ENCODE results near the gene DPP3. TPM values are rescaled to one million over a fixed set of nuclear protein-coding genes. Genes with fewer than 3 reads are reported as not detected.
"Not testable (repeated sequence)": the region's sequence is repeated elsewhere in the genome, so short reads cannot be mapped to it uniquely, and the experiment has no call there.

Gene DPP3
- total and polyA plus RNA-seq, 4 experiments from 2014 or later, result 21.0 to 31.0 (median 25.9) TPM

- H3K9me3 ChIP-seq (ENCODE audit: control insufficient read depth in 1 of 2, low read length in 2 of 2); POLR2A ChIA-PET (ENCODE audit: partially characterized antibody); H3K27me3 Mint-ChIP-seq; DNase-seq; H3K27ac ChIP-seq (ENCODE audit: low read depth, low read length); H3K4me3 Mint-ChIP-seq; H3K9me3 Mint-ChIP-seq; intact Hi-C loops (cut with micrococcal nuclease); H3K36me3 ChIP-seq (ENCODE audit: insufficient read depth, low read length); CTCF ChIA-PET (ENCODE audit: partially characterized antibody); H3K4me3 ChIP-seq (ENCODE audit: low read length in 2 of 2); H3K27me3 ChIP-seq (ENCODE audit: insufficient read depth, low read length): not testable (repeated sequence)
- H3K4me1 Mint-ChIP-seq, result peaks cover 21 to 43% (median 30%) of the 10 kb centered on the region in 4 donors
- H3K4me1 ChIP-seq (ENCODE audit: insufficient read depth, low read length), result peaks cover 24% of the 10 kb centered on the region
- peak overlapping the region in 1 of 7 donors; percentile 65 for H3K27ac Mint-ChIP-seq
- peaks cover 33 to 48% of the 10 kb centered on the region in 2 donors for H3K36me3 Mint-ChIP-seq
Measured at GRCh38 chr11:66540598-66540997, 60.4 kb downstream of the DPP3 start.

- intact Hi-C loops (cut with micrococcal nuclease), result no loop called here
- no peaks in the 10 kb centered on the region for H3K27me3 ChIP-seq (ENCODE audit: insufficient read depth, low read length)
- H3K4me3 ChIP-seq (ENCODE audit: low read length in 2 of 2), result no peak overlapping the region
- Mint-ChIP-seq H3K4me3 (peak overlapping the region in 3 of 8 donors; percentile 46 to 55 (median 50)), H3K27me3 (no peaks in the 10 kb centered on the region), H3K36me3 (peaks cover 29 to 42% of the 10 kb centered on the region in 2 donors), H3K27ac (peak overlapping the region; percentile 42 to 94 (median 80)), H3K4me1 (peaks cover 22 to 51% (median 34%) of the 10 kb centered on the region in 4 donors), H3K9me3 (no peaks in the 10 kb centered on the region)
- H3K27ac ChIP-seq (ENCODE audit: low read depth, low read length), result no peak overlapping the region
- peaks cover 2% of the 10 kb centered on the region for H3K36me3 ChIP-seq (ENCODE audit: insufficient read depth, low read length)
- H3K4me1 ChIP-seq (ENCODE audit: insufficient read depth, low read length), result peaks cover 30% of the 10 kb centered on the region
- H3K9me3 ChIP-seq (ENCODE audit: control insufficient read depth in 1 of 2, low read length in 2 of 2), result no peaks in the 10 kb centered on the region
- POLR2A ChIA-PET (ENCODE audit: partially characterized antibody), result interaction anchor here (1.2 to 1.5 kb wide), 2 partner anchors 11 to 135 kb away, joined by 4 to 5 read pairs; partner anchors contain the start of gene RBM4B
- CTCF ChIA-PET (ENCODE audit: partially characterized antibody), result interaction anchor here (1.0 to 1.8 kb wide), 3 partner anchors 36 to 137 kb away, joined by 4 read pairs; partner anchors contain the start of gene RBM4B
- DNase-seq, result no peak
Measured at GRCh38 chr11:66541892-66542291, 61.7 kb downstream of the DPP3 start.

DNA sequence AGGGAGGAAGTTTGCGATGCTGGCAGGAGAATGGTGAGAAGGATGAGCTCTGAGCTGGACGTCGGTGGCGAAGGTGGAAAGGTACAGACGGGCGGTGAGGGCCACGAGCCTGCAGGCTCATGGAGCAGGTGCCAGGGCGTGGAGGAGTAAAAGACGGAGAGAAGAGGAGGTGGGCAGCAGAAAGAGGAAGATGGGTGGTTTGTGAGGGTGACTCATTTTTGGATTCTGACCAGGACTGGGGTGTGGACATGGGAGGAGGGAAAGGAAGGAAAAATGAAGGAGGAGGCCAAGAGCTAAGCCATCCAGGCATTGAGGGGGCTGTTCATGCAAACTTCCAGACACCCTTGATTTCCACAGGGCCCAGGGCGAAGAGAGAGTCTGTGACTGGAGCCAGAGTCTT lies 62.1 kb downstream of the DPP3 start:
- peak overlapping the region; percentile 19 to 94 (median 82) for H3K27ac Mint-ChIP-seq

GRCh38 chr11:66543263-66544107 lies 63.3 kb downstream of the DPP3 start:
- peaks cover 27 to 37% of the 10 kb centered on the region in 2 donors for H3K36me3 Mint-ChIP-seq
- Histone ChIP-seq H3K36me3 (ENCODE audit: insufficient read depth, low read length) (no peaks in the 10 kb centered on the region), H3K27me3 (ENCODE audit: insufficient read depth, low read length) (no peaks in the 10 kb centered on the region), H3K27ac (ENCODE audit: low read depth, low read length) (peak overlapping the region; percentile 57), H3K4me1 (ENCODE audit: insufficient read depth, low read length) (peaks cover 35% of the 10 kb centered on the region), H3K9me3 (ENCODE audit: control insufficient read depth in 1 of 2, low read length in 2 of 2) (no peaks in the 10 kb centered on the region), H3K4me3 (ENCODE audit: low read length in 2 of 2) (peak overlapping the region; percentile 11 to 26)
- no peaks in the 10 kb centered on the region for H3K27me3 Mint-ChIP-seq
- H3K4me3 Mint-ChIP-seq, result peak overlapping the region; percentile 49 to 81 (median 72)
- peaks cover 22 to 54% (median 34%) of the 10 kb centered on the region in 4 donors for H3K4me1 Mint-ChIP-seq
- H3K9me3 Mint-ChIP-seq, result no peaks in the 10 kb centered on the region
- POLR2A ChIA-PET (ENCODE audit: partially characterized antibody), result interaction anchor here (0.7 to 4.1 kb wide), 8 partner anchors 25 to 300 kb away, joined by 3 to 44 read pairs (median 4); partner anchors contain the start of genes BBS1, CTSF, DPP3 and RBM14
- peak overlapping the region; percentile 67 to 98 (median 89) for H3K27ac Mint-ChIP-seq
- peak; percentile 66 to 78 (median 72) for DNase-seq
- CTCF ChIA-PET (ENCODE audit: partially characterized antibody), result interaction anchor here (1.0 to 1.8 kb wide), 4 partner anchors 26 to 135 kb away, joined by 3 to 5 read pairs (median 4); partner anchors contain the start of genes RBM4 and RBM4B
- intact Hi-C loops (cut with micrococcal nuclease), result loop anchor here (1.0 to 2.0 kb wide), 2 partner anchors 65 to 73 kb away; partner anchors contain the start of gene RBM14

More for the DNA sequence above, 62.1 kb downstream of the DPP3 start:
- Histone ChIP-seq H3K9me3 (ENCODE audit: control insufficient read depth in 1 of 2, low read length in 2 of 2) (no peaks in the 10 kb centered on the region), H3K27me3 (ENCODE audit: insufficient read depth, low read length) (no peaks in the 10 kb centered on the region), H3K4me1 (ENCODE audit: insufficient read depth, low read length) (peaks cover 35% of the 10 kb centered on the region), H3K36me3 (ENCODE audit: insufficient read depth, low read length) (no peaks in the 10 kb centered on the region), H3K27ac (ENCODE audit: low read depth, low read length) (no peak overlapping the region), H3K4me3 (ENCODE audit: low read length in 2 of 2) (no peak overlapping the region)
- H3K36me3 Mint-ChIP-seq, result peaks cover 29 to 40% of the 10 kb centered on the region in 2 donors
- ChIA-PET CTCF (ENCODE audit: partially characterized antibody) (interaction anchor here (1.0 to 1.8 kb wide), 3 partner anchors 35 to 136 kb away, joined by 4 read pairs; partner anchors contain the start of gene RBM4B), POLR2A (ENCODE audit: partially characterized antibody) (interaction anchor here (1.4 to 1.9 kb wide), 3 partner anchors 74 to 135 kb away, joined by 4 to 6 read pairs (median 5); partner anchors contain the start of genes RBM14, RBM4 and RBM4B)
- H3K9me3 Mint-ChIP-seq, result no peaks in the 10 kb centered on the region
- peaks cover 22 to 52% (median 34%) of the 10 kb centered on the region in 4 donors for H3K4me1 Mint-ChIP-seq
- H3K27me3 Mint-ChIP-seq, result no peaks in the 10 kb centered on the region
- H3K4me3 Mint-ChIP-seq, result peak overlapping the region in 6 of 8 donors; percentile 19 to 55 (median 42)
- DNase-seq, result no peak
- intact Hi-C loops (cut with micrococcal nuclease), result no loop called here

DNA sequence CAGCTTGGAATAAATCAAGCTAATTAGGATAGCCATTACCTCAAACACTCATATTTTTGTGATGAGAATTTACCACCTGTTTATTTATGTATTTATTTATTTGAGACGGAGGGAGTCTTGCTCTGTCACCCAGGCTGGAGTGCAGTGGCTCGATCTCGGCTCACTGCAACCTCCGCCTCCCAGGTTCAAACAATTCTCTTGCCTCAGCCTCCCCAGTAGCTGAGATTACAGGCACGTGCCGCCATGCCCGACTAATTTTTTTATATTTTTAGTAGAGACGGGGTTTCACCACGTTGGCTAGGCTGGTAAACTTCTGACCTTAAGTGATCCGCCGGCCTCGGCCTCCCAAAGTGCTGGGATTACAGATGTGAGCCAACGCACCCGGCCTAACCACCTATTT lies 64.7 kb downstream of the DPP3 start:
- not testable (repeated sequence) for H3K9me3 Mint-ChIP-seq; H3K27me3 ChIP-seq (ENCODE audit: insufficient read depth, low read length); H3K36me3 ChIP-seq (ENCODE audit: insufficient read depth, low read length); H3K27me3 Mint-ChIP-seq; H3K9me3 ChIP-seq (ENCODE audit: control insufficient read depth in 1 of 2, low read length in 2 of 2); DNase-seq
- intact Hi-C loops (cut with micrococcal nuclease), result loop anchor here (1.0 to 2.0 kb wide), 2 partner anchors 66 to 71 kb away; partner anchors contain the start of gene RBM14
- Mint-ChIP-seq H3K4me3 (peak overlapping the region; percentile 85 to 96 (median 90)), H3K27ac (peak overlapping the region; percentile 67 to 98 (median 92)), H3K36me3 (peaks cover 23 to 30% of the 10 kb centered on the region in 2 donors), H3K4me1 (peaks cover 22 to 59% (median 34%) of the 10 kb centered on the region in 4 donors)
- Histone ChIP-seq H3K27ac (ENCODE audit: low read depth, low read length) (peak overlapping the region; percentile 82), H3K4me3 (ENCODE audit: low read length in 2 of 2) (peak overlapping the region; percentile 82 to 84), H3K4me1 (ENCODE audit: insufficient read depth, low read length) (peaks cover 35% of the 10 kb centered on the region)
- POLR2A ChIA-PET (ENCODE audit: partially characterized antibody), result interaction anchor here (0.6 to 4.1 kb wide), 14 partner anchors 15 to 695 kb away, joined by 3 to 44 read pairs (median 7); partner anchors contain the start of genes BBS1, CCDC87, CCS and CTSF
- CTCF ChIA-PET (ENCODE audit: partially characterized antibody), result interaction anchor here (0.9 to 2.9 kb wide), 3 partner anchors 35 to 133 kb away, joined by 5 to 17 read pairs (median 11); partner anchors contain the start of genes MRPL11 and RBM4B

GRCh38 chr11:66545701-66546367 lies 65.6 kb downstream of the DPP3 start, which contains the start of gene ZDHHC24:
ZDHHC24 (minus strand) TSS chr11:66546048; CDS start chr11:66546003, 45 bp downstream.
- Mint-ChIP-seq H3K4me3 (peak within 1 kb of the TSS; percentile 85 to 96 (median 92)), H3K27ac (peak within 1 kb of the TSS; percentile 67 to 98 (median 92)), H3K4me1 (peaks cover 22 to 59% (median 34%) of the 10 kb centered on the region in 4 donors), H3K27me3 (no peaks in the 10 kb centered on the region), H3K9me3 (no peaks in the 10 kb centered on the region), H3K36me3 (peaks cover 23 to 30% of the 10 kb centered on the region in 2 donors)
- intact Hi-C loops (cut with micrococcal nuclease), result loop anchor here (1.0 to 2.0 kb wide), 3 partner anchors 47 to 132 kb away; partner anchors contain the start of genes CCDC87 and CCS
- no peaks in the 10 kb centered on the region for H3K36me3 ChIP-seq (ENCODE audit: insufficient read depth, low read length)
- H3K4me3 ChIP-seq (ENCODE audit: low read length in 2 of 2), result peak within 1 kb of the TSS; percentile 82 to 84
- peak; percentile 79 to 86 (median 82) for DNase-seq
- no peaks in the 10 kb centered on the region for H3K9me3 ChIP-seq (ENCODE audit: control insufficient read depth in 1 of 2, low read length in 2 of 2)
- CTCF ChIA-PET (ENCODE audit: partially characterized antibody), result interaction anchor here (0.9 to 2.9 kb wide), 3 partner anchors 34 to 132 kb away, joined by 5 to 17 read pairs (median 11); partner anchors contain the start of genes MRPL11 and RBM4B
- peaks cover 35% of the 10 kb centered on the region for H3K4me1 ChIP-seq (ENCODE audit: insufficient read depth, low read length)
- H3K27ac ChIP-seq (ENCODE audit: low read depth, low read length), result peak within 1 kb of the TSS; percentile 82
- POLR2A ChIA-PET (ENCODE audit: partially characterized antibody), result interaction anchor here (0.6 to 4.1 kb wide), 26 partner anchors 9 to 694 kb away, joined by 3 to 44 read pairs (median 5); partner anchors contain the start of genes BBS1, CCDC87, CCS and CTSF
- H3K27me3 ChIP-seq (ENCODE audit: insufficient read depth, low read length), result no peaks in the 10 kb centered on the region

All from CD4-positive, alpha-beta memory T cell (primary cell).